Measurements from ENCODE around the gene MXD3.
"Not testable (repeated sequence)": the region's sequence is repeated elsewhere in the genome, so short reads cannot be mapped to it uniquely, and the experiment has no call there.

MXD3 gene

GRCh38 chr5:177320879-177321278 lies 9.2 kb upstream of the MXD3 start:
- no peak for DNase-seq (ENCODE audit: low read depth, low spot score)

DNA sequence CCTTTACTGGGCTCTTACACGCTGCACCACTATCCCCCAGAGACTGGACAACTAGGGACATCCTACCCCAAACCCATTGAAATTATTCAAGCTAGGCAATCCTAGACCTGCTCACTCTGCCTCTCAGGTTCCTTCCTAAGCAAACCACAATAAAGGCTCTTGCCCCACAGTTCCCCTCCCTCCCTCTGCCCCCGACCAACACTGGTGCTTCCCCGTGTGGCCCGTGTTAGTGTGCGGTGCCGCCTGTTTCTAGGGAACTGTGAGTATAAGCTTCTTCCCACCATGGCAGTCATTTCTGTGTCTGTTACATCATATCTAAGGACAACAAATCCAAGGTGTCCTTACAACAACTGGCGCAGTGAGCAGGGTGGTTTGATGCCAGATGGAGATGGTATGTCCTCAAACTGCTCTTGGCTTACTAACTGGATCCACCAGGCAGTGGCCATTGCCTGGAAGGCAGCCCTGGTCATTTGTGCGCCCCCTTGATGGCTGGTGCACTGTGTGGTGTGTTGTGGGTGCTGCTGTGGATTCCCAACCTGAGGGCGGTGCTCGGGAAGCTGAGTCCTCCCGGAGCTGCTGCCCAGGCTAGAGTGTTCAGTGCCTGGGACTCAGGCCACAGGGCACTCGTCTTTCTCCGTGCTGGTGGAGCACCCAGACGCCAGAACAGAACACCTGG lies 8.4 kb upstream of the MXD3 start:
- no peak for DNase-seq (ENCODE audit: low read depth, low spot score)

GRCh38 chr5:177317959-177318377 lies 6.3 kb upstream of the MXD3 start:
- peak; percentile 52 for DNase-seq (ENCODE audit: low read depth, low spot score)

- DNase-seq (ENCODE audit: low read depth, low spot score): no peak
Measured at GRCh38 chr5:177316005-177316404, 4.3 kb upstream of the MXD3 start.

GRCh38 chr5:177315411-177315810 lies 3.7 kb upstream of the MXD3 start:
- DNase-seq (ENCODE audit: low read depth, low spot score): no peak

DNA sequence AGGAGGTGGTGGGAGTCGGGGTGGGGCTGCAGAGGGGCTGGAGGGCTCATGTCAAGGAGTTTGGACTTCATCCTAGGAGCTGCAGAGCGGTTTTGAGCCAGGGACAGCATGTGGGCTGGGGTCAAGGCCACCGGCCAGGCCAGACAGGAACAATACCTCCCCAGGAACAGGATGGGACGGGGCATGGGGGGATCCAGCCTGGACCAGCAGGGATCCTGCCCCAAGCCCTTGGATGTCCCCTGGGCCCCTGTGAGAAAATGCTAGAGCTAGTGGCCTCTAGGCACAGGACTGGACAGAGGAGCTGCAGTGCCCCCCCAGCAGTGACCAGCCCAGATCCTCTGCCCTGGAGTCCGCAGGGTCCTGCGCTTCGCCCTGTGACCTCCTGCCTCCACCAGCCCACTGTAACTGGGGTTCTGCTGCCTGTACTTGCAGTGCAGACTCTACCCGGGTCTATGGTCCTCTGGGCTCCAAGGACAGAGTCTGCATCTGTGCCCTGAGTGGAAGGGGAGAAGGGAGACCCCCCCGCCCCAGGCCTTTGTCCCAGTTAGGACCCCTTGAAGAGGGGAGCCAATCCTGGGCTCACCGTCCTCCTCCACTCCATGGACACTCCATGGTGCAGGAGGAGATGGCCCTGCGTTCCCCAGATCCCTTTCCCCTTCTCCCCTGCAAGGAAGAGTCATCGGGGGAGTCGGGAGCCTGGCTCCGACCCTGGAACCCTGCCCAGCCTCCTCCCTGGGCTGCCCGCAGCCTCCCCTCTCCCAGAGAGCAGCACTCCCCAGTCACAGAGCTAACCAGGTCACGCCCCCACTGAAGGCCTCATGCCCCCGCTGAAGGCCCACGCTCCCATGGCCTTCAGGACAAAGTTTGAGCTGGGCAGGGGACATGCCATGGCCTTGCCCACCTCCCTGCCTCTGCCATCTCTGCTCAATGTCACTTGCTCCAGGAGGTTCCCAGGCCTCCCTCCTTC lies 3.0 kb upstream of the MXD3 start:
- no peak for DNase-seq (ENCODE audit: low read depth, low spot score)

- no peak for DNase-seq (ENCODE audit: low read depth, low spot score)
Measured at GRCh38 chr5:177313561-177314259, 2.0 kb upstream of the MXD3 start.

- no peak for DNase-seq (ENCODE audit: low read depth, low spot score)
Measured at GRCh38 chr5:177312649-177313181, 1.0 kb upstream of the MXD3 start.

DNA sequence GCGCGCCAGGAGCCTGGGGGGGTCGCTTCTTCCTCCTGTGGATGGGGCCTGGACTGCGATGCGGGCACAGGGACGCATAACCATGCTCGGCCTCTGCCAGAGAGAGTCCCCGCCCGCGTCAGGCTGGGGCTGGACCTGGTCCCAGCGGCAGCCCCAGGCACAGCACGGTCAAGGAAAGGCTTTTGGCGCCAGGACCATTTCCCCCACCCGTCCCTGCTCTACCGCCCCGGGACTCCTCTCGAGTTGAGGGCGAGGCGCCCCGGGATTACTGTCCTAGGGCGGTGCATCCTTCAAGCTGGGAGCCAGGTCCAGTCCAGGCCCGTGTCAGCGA lies 341 bp downstream of the MXD3 start:
- no peak for DNase-seq (ENCODE audit: low read depth, low spot score)

DNA sequence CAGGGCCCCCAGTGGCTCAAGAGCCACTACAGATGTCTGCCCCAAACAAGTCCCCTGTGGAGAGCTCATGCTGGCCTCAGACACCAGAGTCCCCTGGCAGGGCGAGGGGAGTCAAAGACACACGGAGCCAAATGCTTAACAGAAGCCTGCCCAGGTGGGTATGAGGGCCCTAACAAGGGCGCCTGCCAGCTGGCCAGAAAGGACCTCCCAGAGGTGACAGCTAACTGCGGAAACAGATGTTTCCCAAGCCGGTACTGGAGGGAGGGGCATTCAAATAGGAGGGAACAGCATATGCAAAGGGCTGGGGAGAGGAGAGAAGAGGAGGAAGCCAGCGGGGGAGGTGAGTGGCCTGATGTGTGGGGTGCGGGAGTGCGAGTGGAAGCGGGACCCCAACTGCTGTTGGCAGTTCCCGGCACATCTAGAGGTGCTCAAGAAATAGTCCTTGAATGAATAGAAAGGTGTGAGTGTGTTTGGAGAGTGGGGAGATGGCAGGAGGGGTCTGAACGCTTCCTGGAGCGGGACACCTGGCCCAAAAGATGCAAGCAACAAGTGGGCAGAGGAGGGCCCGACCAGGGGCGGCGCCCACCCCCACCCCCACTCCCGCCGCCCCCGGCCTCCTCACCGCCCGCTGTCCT lies 824 bp downstream of the MXD3 start:
- DNase-seq (ENCODE audit: low read depth, low spot score): no peak

DNA sequence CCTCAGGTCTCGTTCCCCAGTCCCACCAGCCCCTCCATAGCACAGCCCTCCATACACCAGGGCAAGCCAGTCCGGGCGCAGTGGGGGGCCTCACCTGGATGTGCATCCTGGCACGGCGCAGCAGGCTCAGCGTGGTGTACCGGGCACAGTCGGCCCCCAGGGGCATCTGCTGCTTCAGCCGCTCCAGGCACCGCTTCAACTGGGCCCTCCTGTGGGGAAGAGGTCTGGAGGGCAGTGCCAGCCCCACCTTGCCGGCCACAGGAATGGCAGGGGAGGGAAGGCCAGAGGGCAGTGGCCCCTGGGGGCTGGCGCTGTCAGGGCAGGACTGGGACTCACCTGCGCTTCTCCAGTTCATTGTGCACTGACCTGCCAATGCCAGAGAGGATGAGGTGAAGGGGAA lies 1.4 kb downstream of the MXD3 start:
- no peak for DNase-seq (ENCODE audit: low read depth, low spot score)

DNA sequence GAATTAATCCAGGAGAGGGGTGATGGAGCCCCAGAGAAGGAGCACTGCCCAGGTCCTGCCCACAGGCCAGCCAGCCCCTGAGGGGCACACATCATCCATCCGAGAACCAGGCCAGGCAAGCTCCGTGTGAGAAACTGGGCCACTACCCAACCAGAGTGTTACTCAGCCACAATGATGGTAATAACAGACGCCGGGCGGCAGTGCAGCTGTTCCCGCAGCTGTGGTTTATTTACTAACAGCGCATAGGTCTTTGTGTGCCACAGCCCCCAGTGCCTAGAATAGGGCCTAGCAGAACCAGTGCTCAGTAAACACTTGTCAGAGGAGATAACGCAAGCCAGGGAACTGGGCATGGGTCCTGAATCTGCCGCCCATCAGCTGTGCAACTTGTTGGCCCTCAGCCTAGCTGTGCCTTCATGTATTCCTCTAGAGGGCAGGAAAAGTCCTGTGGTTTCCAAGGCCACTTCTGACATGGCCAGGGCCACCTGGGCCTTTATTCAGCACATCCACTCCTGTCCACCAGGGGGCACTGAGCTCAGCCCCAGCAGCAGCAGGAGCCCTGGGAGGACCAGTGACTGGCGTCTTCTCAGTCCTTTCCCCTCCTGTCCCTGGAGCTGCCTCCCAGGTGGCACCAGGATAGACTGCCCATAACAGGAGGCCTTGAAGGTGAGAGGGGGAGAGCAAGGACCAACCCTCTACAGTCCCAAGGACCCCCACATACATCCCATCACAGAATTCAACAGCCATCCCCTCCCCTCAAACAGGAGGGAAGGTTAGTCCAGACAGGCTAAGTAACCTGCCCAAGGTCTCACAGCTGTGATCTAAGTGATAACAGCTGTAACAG lies 2.1 kb downstream of the MXD3 start:
- peak; percentile 55 for DNase-seq (ENCODE audit: low read depth, low spot score)

DNA sequence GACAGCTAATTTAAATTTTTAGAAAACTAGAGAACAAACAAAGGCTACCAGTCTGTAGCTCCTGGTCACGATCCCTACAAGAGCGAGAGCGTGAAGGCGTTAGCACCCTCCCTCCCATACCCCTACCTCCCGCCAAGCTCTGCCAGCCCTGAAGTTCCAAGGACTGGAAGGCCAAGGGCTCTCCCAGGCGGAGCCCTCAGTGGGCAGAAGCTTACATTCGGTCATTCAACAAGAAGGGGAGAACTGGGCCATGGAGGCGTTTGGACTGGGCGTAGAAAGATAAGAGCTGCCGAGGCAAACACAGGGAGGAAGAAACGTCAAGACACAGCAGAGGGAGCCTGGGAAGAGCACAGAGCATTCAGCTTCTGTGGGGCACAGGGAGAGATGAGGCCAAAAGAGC lies 3.0 kb downstream of the MXD3 start:
- no peak for DNase-seq (ENCODE audit: low read depth, low spot score)

DNA sequence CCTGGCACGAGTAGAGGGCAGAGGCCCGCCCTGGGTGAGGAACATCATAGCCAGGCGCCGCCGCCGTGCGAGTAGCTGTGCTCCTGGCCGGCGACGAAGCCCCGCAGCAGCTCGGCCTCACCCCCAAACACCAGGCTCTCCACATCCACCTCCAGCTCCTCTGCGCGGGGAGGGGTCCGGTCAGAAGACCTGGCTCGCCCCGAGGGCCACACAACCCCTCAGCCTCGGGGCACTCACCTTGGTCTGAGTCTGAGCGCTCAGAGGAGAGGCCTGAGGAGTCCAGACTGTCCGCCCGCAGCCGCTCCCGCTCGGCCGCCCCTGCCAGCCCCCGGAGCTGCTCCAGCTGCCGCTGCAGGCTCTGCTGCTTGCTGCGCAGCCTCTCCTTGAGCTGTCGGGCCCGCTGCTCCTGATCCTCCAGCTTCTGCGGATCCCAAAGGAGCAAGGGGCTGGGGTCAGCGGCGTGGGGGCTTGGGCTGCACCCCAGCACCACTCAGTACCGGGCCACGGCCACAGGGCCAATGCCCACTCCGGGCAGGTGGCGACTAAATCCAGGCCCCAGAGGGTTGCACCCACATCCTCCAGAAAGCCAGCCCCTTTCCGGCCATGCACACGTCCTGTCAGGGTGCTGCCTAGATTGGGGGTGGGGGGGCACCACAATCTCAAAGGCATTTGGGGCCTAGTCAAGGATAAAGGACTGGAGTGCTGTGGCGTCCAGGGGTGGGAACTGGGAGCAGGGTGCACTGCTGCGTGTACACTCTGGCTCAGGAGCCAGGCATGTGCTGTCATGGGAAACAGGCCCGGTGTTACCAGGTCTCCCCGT lies 3.9 kb downstream of the MXD3 start:
- no peak for DNase-seq (ENCODE audit: low read depth, low spot score)

- no peak for DNase-seq (ENCODE audit: low read depth, low spot score)
Measured at GRCh38 chr5:177306674-177307543, 4.8 kb downstream of the MXD3 start.

DNA sequence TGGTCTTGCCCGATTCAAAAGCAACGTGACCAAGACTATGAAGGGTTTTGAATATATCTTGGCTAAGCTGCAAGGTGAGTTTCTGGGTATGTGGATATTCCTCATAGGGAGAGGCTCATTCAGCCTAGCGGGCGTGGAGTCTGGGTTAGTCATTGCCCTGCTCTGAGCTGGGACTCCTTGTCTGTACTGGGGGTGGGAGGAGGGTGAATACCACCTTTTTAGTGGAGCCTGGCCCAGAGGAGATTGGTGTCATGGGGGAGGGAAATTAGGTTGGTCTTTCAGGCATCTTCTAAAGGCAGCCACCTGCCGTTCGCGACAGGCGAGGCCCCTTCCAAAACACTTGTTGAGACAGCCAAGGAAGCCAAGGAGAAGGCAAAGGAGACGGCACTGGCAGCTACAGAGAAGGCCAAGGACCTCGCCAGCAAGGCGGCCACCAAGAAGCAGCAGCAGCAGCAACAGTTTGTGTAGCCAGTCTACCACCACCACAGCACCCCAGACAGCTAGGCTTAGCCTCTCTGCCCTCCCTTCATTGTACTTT lies 5.5 kb downstream of the MXD3 start:
- DNase-seq (ENCODE audit: low read depth, low spot score): not testable (repeated sequence)

GRCh38 chr5:177304392-177305119 lies 7.1 kb downstream of the MXD3 start:
- no peak for DNase-seq (ENCODE audit: low read depth, low spot score)

DNA sequence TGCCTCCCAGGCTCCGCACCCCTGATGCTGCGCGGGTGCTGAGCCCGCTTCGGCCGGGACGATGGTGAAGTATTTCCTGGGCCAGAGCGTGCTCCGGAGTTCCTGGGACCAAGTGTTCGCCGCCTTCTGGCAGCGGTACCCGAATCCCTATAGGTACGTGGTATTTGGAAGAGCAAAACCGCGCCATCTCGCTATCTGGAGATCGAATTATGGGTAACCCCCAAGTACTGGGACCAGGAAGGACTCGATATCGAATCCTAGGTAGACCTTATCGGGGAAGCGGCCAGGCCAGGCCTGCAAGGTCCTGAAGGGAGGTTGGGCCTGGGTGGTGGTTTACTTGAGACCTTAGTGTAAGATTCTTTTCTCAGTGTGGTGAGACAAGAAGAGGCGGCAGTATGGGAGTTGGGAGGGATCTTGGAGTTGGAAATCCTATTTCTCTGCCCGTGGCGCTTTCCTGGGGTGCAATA lies 7.7 kb downstream of the MXD3 start:
- no peak for DNase-seq (ENCODE audit: low read depth, low spot score)

Data from activated CD4-positive, CD25-positive, alpha-beta regulatory T cell treated with anti-CD3 and anti-CD28 coated beads, Interleukin-2, amount 50 U/mL, for 16 hours (primary cell).